ENCODE results near the gene CCSAP.
"Not testable (repeated sequence)": the region's sequence is repeated elsewhere in the genome, so short reads cannot be mapped to it uniquely, and the experiment has no call there.

CCSAP gene

DNA sequence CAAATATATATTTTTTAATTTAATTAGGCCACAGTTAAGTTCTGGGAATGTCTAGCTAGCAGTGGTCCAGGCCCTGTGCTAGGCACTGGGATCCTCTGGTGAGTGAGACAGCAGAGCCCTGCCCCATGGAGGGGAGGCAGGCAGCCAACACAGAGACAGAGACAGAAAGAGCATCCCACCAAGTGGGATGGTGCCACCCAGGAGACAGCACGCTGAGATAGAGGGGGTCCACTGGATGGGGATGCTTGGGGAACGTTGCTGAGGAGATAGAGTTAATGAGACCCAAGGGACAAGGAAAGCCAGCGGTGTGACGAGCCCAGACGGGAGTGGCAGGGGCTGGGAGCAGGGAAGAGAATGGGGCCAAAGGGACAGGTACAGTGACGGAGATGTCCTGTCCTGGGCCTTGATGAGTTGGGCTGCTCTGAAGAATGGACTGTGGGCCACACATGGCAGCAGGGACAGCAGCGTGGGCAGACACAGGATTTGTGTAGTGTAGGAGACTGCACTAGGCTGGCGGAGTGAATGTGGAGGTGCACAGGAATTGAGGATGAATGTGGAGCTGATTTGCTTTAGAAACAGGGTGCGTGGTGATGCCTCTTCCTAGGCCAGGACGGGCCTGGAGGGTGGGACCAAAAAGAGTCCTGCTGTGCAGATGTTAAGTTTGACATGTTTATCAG is 49.2 kb downstream of the CCSAP start:
- Histone ChIP-seq H3K27me3 (ENCODE audit: insufficient read depth, low read depth, severe bottlenecking) (no peaks in the 10 kb centered on the region), H3K36me3 (no peaks in the 10 kb centered on the region), H3K27ac (no peak overlapping the region), H3K4me3 (ENCODE audit: low read depth, low read length) (no peak overlapping the region), H3K9me3 (ENCODE audit: severe bottlenecking) (no peaks in the 10 kb centered on the region)
- DNase-seq: no peak
- TF ChIP-seq, protein P1, sequence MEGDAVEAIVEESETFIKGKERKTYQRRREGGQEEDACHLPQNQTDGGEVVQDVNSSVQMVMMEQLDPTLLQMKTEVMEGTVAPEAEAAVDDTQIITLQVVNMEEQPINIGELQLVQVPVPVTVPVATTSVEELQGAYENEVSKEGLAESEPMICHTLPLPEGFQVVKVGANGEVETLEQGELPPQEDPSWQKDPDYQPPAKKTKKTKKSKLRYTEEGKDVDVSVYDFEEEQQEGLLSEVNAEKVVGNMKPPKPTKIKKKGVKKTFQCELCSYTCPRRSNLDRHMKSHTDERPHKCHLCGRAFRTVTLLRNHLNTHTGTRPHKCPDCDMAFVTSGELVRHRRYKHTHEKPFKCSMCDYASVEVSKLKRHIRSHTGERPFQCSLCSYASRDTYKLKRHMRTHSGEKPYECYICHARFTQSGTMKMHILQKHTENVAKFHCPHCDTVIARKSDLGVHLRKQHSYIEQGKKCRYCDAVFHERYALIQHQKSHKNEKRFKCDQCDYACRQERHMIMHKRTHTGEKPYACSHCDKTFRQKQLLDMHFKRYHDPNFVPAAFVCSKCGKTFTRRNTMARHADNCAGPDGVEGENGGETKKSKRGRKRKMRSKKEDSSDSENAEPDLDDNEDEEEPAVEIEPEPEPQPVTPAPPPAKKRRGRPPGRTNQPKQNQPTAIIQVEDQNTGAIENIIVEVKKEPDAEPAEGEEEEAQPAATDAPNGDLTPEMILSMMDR (IDR thresholded peaks at IDR 0.05; ENCODE audit: low read depth, low read length): no peak

DNA sequence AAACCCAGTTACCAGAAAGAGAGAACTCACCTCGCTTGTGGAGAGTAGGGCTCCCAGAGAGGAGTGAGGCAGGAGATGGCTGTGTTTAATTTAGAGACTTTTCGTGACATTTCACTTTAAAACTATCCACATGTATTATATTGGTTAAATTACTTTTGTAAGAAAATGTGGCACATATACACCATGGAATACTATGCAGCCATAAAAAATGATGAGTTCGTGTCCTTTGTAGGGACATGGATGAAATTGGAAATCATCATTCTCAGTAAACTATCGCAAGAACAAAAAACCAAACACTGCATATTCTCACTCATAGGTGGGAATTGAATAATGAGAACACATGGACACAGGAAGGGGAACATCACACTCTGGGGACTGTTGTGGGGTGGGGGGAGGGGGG is 51.2 kb downstream of the CCSAP start:
- H3K4me3 ChIP-seq (ENCODE audit: low read depth, low read length); H3K36me3 ChIP-seq: not testable (repeated sequence)

DNA sequence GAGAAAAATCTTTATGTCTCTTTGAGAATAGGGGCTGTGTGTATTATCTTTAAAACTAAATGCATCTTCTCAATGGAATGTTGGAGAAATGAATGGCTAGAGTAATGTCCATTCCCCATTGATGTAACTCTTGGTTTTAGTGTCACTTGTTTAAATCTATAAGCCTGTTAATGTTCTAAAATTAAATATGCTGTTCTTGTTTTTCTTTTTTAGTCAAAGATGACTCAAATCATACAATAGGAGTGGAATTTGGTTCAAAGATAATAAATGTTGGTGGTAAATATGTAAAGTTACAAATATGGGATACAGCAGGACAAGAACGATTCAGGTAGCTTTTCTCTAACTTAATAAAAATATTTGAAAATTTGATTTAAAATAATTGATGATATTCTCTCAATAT is 54.3 kb downstream of the CCSAP start:
- H3K27ac ChIP-seq: no peak overlapping the region
- H3K4me3 ChIP-seq (ENCODE audit: low read depth, low read length): no peak overlapping the region
- no peak for DNase-seq
- no peaks in the 10 kb centered on the region for H3K27me3 ChIP-seq (ENCODE audit: insufficient read depth, low read depth, severe bottlenecking)
- no peaks in the 10 kb centered on the region for H3K36me3 ChIP-seq
- H3K9me3 ChIP-seq (ENCODE audit: severe bottlenecking): no peaks in the 10 kb centered on the region
- TF ChIP-seq, protein P1 (IDR thresholded peaks at IDR 0.05; ENCODE audit: low read depth, low read length): no peak

More for the DNA sequence above, 51.2 kb downstream of the CCSAP start:
- H3K27me3 ChIP-seq (ENCODE audit: insufficient read depth, low read depth, severe bottlenecking); H3K27ac ChIP-seq; H3K9me3 ChIP-seq (ENCODE audit: severe bottlenecking); DNase-seq: not testable (repeated sequence)

DNA sequence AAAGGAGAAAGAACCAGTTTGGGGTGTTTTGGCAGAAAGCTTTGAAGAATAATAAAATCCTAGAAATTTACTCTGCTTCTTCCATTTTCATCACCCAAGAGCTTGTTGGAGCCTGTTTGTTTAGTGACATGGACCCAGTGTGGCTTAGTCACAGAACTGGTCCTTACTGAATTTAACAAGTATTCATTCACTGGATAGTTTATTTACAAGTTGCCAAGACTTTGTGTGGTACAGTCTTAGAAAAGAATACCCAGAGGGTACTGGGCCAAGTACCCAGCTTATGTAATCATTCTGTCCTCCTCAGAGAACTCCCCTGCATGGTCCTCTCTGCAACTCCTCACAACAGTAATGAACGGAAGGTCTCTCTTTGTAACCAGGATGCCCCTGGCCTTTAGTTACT is 55.6 kb downstream of the CCSAP start:
- Histone ChIP-seq H3K9me3 (ENCODE audit: severe bottlenecking) (no peaks in the 10 kb centered on the region), H3K4me3 (ENCODE audit: low read depth, low read length) (no peak overlapping the region), H3K27me3 (ENCODE audit: insufficient read depth, low read depth, severe bottlenecking) (no peaks in the 10 kb centered on the region), H3K27ac (no peak overlapping the region), H3K36me3 (no peaks in the 10 kb centered on the region)
- DNase-seq: no peak
- TF ChIP-seq, protein P1 (IDR thresholded peaks at IDR 0.05; ENCODE audit: low read depth, low read length): no peak

DNA sequence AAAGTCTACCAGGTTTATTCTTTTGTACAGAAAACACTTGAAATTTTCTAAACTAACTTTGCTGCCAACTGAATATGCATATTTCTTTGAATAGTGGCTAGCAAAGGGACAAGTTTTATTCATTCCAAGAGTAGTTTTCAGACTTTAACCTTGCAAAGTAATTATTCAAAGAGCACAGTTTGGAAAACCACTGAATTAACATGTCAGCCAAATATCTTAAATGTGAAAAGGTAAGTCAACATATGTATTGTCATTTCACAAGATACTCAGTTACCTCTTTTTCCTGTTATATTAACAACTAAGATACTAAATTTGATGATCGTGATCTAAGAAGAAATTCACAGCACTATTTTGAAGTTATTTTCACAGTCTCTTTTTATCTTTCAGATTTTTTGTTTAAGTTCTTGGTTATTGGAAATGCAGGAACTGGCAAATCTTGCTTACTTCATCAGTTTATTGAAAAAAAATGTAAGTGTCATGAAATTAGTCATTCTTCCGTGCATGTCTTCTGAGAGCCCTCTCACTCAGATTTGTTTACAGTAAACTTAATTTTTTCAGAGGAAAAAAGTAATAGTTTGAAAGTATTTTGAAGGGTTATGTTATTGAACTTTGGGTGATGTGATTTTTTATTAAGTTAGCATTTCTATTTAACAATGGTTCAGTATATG is 56.6 kb downstream of the CCSAP start:
- Histone ChIP-seq H3K4me3 (ENCODE audit: low read depth, low read length) (no peak overlapping the region), H3K9me3 (ENCODE audit: severe bottlenecking) (no peaks in the 10 kb centered on the region), H3K27me3 (ENCODE audit: insufficient read depth, low read depth, severe bottlenecking) (no peaks in the 10 kb centered on the region), H3K36me3 (no peaks in the 10 kb centered on the region), H3K27ac (no peak overlapping the region)
- no peak for DNase-seq
- TF ChIP-seq, protein P1 (IDR thresholded peaks at IDR 0.05; ENCODE audit: low read depth, low read length): no peak

DNA sequence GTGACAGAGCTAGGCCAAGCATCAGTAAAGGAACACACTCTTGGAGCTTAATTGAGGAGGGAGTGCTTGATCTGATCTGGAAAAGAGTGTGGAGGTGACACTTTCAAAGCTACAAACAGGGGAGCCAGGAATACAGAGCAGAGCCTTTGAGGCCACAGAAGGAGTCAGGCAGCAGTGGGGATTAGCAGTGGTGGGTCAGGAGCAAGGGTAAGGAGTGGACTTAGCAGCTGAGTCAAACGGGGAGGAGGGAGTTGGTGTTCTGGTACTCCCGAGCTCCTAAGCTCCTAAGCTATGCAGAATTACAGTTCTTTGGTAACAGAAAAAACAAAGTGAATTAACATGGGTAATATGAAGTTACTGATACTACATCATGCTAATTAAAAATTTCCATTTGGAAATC is 57.4 kb downstream of the CCSAP start:
- H3K9me3 ChIP-seq (ENCODE audit: severe bottlenecking): no peaks in the 10 kb centered on the region
- TF ChIP-seq, protein P1 (IDR thresholded peaks at IDR 0.05; ENCODE audit: low read depth, low read length): no peak
- DNase-seq: peak; percentile 43
- H3K27ac ChIP-seq: no peak overlapping the region; the same call in 1 of the 2 replicates
- H3K36me3 ChIP-seq: no peaks in the 10 kb centered on the region
- no peaks in the 10 kb centered on the region for H3K27me3 ChIP-seq (ENCODE audit: insufficient read depth, low read depth, severe bottlenecking)
- H3K4me3 ChIP-seq (ENCODE audit: low read depth, low read length): no peak overlapping the region

All from WERI-Rb-1 (cell line).